ENCODE results near the gene CCDC116.

DNA sequence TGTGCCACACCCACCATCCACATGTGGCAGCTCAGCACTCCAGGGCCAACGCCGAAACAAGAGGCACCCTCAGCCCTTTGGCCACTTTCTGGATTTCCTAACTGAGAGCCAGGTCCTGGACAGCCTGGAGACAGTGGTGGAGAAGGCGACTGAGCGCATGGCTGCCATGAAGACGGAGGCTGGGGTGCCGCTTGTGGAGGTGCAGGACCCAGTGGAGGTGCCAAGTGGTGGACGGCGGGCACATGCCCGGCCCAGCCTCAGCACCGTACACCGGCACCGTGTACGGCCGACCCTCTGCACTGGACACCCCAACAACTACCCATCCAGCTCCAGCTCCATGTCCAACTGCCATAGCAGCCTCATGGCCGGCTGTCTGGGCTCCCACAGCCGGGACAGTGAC, 1.5 kb downstream of the CCDC116 start:
- TF ChIP-seq, protein P1, sequence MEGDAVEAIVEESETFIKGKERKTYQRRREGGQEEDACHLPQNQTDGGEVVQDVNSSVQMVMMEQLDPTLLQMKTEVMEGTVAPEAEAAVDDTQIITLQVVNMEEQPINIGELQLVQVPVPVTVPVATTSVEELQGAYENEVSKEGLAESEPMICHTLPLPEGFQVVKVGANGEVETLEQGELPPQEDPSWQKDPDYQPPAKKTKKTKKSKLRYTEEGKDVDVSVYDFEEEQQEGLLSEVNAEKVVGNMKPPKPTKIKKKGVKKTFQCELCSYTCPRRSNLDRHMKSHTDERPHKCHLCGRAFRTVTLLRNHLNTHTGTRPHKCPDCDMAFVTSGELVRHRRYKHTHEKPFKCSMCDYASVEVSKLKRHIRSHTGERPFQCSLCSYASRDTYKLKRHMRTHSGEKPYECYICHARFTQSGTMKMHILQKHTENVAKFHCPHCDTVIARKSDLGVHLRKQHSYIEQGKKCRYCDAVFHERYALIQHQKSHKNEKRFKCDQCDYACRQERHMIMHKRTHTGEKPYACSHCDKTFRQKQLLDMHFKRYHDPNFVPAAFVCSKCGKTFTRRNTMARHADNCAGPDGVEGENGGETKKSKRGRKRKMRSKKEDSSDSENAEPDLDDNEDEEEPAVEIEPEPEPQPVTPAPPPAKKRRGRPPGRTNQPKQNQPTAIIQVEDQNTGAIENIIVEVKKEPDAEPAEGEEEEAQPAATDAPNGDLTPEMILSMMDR (IDR thresholded peaks at IDR 0.05; ENCODE audit: low read depth, low read length): no peak
- TF ChIP-seq POLR2A (IDR thresholded peaks at IDR 0.05; ENCODE audit: extremely low read depth, insufficient read length): no peak
- TF ChIP-seq, protein P2, sequence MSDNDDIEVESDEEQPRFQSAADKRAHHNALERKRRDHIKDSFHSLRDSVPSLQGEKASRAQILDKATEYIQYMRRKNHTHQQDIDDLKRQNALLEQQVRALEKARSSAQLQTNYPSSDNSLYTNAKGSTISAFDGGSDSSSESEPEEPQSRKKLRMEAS (IDR thresholded peaks at IDR 0.05; ENCODE audit: low read depth, low read length): no peak

Measured in NB4 (cell line).